ENCODE data around the gene ST6GALNAC5.

The ST6GALNAC5 gene

DNA sequence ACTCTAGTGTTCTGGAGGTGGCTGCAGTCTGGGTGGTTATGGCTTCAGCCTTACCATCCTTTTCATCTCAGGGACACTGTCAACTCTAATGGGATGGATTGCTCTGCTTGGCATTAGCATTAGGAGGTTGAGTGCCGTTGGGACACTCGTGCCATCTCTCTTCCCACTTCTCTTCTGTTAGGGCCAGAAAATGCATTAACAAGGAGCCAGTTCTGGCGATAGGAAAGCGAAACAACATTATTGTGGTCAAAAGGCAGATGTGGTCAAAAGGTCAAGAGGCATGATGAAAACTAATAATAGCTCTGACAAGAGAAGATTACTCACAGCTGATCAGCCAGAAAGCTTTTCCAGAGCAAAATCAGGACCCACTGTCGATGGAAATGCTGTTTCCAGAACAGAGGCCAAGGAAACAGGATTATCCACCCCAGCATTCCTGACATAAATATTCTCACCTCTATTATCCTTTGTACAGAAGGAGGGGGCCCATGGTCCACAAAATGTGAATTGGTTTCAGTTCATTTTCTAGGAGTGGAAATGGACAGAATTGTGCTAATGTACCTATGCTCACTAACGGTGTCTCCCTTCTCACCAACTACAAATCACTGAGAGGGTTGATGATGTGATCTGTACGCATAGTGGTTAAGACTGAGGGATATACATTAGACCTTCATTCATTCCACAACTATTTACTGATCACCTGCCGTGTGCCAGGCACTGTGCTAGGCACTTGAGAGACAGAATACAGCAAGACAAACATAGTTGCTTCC, 72.0 kb downstream of the ST6GALNAC5 start:
- H3K4me3 ChIP-seq (ENCODE audit: low read depth in 1 of 2, low read length in 2 of 2), result no peak overlapping the region
- H3K27me3 ChIP-seq (ENCODE audit: low read depth, low read length), result no peaks in the 10 kb centered on the region
- no peak overlapping the region for H3K27ac ChIP-seq (ENCODE audit: low read length)
- no peaks in the 10 kb centered on the region for H3K9me3 ChIP-seq (ENCODE audit: control insufficient read depth in 1 of 2, low read length in 2 of 2)
- peaks cover 0 to under 1% of the 10 kb centered on the region in 2 donors for H3K4me1 ChIP-seq (ENCODE audit: control insufficient read depth in 1 of 2, insufficient read depth in 2 of 2, low read length in 2 of 2)
- H3K36me3 ChIP-seq (ENCODE audit: control insufficient read depth in 1 of 2, insufficient read depth in 2 of 2, low read length in 2 of 2), result no peaks in the 10 kb centered on the region

DNA sequence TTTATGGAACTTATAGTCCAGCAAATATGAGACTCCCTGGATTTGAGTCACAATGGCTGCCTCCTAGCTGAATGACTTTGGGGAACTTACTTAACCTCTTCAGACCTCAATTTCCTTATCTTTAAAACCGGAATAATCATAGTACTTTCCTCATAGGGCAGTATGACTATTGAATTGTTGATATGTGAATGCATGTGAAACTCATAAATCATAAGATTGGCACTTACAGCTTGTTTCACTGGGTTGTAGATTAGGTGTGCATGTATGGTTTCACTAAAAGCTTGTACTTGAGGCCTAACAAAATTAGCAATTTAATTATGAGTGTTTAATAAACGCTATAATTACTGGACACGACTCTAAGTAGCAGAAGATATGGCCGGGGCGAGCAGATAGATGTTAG, 72.5 kb downstream of the ST6GALNAC5 start:
- no peak overlapping the region for H3K4me3 ChIP-seq (ENCODE audit: low read depth in 1 of 2, low read length in 2 of 2)
- no peaks in the 10 kb centered on the region for H3K36me3 ChIP-seq (ENCODE audit: control insufficient read depth in 1 of 2, insufficient read depth in 2 of 2, low read length in 2 of 2)
- no peaks in the 10 kb centered on the region for H3K9me3 ChIP-seq (ENCODE audit: control insufficient read depth in 1 of 2, low read length in 2 of 2)
- H3K27ac ChIP-seq (ENCODE audit: low read length), result no peak overlapping the region
- H3K27me3 ChIP-seq (ENCODE audit: low read depth, low read length), result no peaks in the 10 kb centered on the region
- H3K4me1 ChIP-seq (ENCODE audit: control insufficient read depth in 1 of 2, insufficient read depth in 2 of 2, low read length in 2 of 2), result no peaks in the 10 kb centered on the region

DNA sequence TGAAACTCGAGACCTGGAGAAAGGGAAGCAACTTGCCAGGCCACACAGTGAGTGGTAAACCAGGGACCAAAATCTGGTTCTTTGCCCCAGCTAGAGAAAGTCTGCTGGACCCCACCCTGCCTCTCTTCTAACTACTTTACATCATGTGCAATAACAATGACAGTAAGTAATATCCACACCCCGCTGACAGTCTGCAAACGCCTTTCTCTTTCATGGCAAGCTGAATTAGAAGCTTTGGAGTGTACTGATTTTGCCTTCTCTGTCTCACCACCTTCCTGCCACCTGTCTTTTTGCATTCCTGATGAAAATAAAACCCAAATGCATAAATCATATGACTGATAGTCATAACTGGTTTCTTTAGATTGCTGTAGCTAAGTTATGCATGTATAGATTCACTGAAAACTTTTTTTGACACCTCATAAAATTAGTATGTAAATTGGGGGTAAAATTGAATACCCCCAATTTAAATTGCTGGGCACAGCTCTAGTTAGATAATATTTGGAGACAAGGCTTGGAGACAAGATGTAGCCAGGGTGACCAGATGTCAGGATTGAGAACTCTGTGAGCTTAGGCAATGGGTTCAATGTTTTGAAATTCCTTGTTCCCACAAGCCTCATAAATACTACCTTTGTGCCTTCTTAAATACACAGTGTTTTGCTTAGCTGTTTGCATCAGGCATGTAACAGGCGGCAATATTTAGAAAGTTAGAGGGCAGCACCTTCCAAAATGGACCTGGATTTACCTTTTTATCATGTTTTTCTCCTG, 73.5 kb downstream of the ST6GALNAC5 start:
- H3K4me3 ChIP-seq (ENCODE audit: low read depth in 1 of 2, low read length in 2 of 2), result no peak overlapping the region
- no peaks in the 10 kb centered on the region for H3K36me3 ChIP-seq (ENCODE audit: control insufficient read depth in 1 of 2, insufficient read depth in 2 of 2, low read length in 2 of 2)
- H3K27ac ChIP-seq (ENCODE audit: low read length), result no peak overlapping the region
- H3K4me1 ChIP-seq (ENCODE audit: control insufficient read depth in 1 of 2, insufficient read depth in 2 of 2, low read length in 2 of 2), result no peaks in the 10 kb centered on the region
- H3K27me3 ChIP-seq (ENCODE audit: low read depth, low read length), result no peaks in the 10 kb centered on the region
- H3K9me3 ChIP-seq (ENCODE audit: control insufficient read depth in 1 of 2, low read length in 2 of 2), result no peaks in the 10 kb centered on the region

- H3K4me3 ChIP-seq (ENCODE audit: low read depth in 1 of 2, low read length in 2 of 2), result no peak overlapping the region
- H3K9me3 ChIP-seq (ENCODE audit: control insufficient read depth in 1 of 2, low read length in 2 of 2), result no peaks in the 10 kb centered on the region
- H3K27me3 ChIP-seq (ENCODE audit: low read depth, low read length), result no peaks in the 10 kb centered on the region
- H3K4me1 ChIP-seq (ENCODE audit: control insufficient read depth in 1 of 2, insufficient read depth in 2 of 2, low read length in 2 of 2), result no peaks in the 10 kb centered on the region
- no peaks in the 10 kb centered on the region for H3K36me3 ChIP-seq (ENCODE audit: control insufficient read depth in 1 of 2, insufficient read depth in 2 of 2, low read length in 2 of 2)
- H3K27ac ChIP-seq (ENCODE audit: low read length), result no peak overlapping the region
Measured at GRCh38 chr1:76942549-76942948, 75.3 kb downstream of the ST6GALNAC5 start.

- no peak overlapping the region for H3K4me3 ChIP-seq (ENCODE audit: low read depth in 1 of 2, low read length in 2 of 2)
- H3K4me1 ChIP-seq (ENCODE audit: control insufficient read depth in 1 of 2, insufficient read depth in 2 of 2, low read length in 2 of 2), result no peaks in the 10 kb centered on the region
- no peaks in the 10 kb centered on the region for H3K9me3 ChIP-seq (ENCODE audit: control insufficient read depth in 1 of 2, low read length in 2 of 2)
- no peak overlapping the region for H3K27ac ChIP-seq (ENCODE audit: low read length)
- no peaks in the 10 kb centered on the region for H3K27me3 ChIP-seq (ENCODE audit: low read depth, low read length)
- H3K36me3 ChIP-seq (ENCODE audit: control insufficient read depth in 1 of 2, insufficient read depth in 2 of 2, low read length in 2 of 2), result no peaks in the 10 kb centered on the region
Measured at GRCh38 chr1:76944942-76945341, 77.7 kb downstream of the ST6GALNAC5 start.

- Histone ChIP-seq H3K36me3 (ENCODE audit: control insufficient read depth in 1 of 2, insufficient read depth in 2 of 2, low read length in 2 of 2) (no peaks in the 10 kb centered on the region), H3K4me1 (ENCODE audit: control insufficient read depth in 1 of 2, insufficient read depth in 2 of 2, low read length in 2 of 2) (no peaks in the 10 kb centered on the region), H3K9me3 (ENCODE audit: control insufficient read depth in 1 of 2, low read length in 2 of 2) (no peaks in the 10 kb centered on the region), H3K4me3 (ENCODE audit: low read depth in 1 of 2, low read length in 2 of 2) (no peak overlapping the region), H3K27me3 (ENCODE audit: low read depth, low read length) (no peaks in the 10 kb centered on the region), H3K27ac (ENCODE audit: low read length) (no peak overlapping the region)
Measured at GRCh38 chr1:76948846-76949245, 81.6 kb downstream of the ST6GALNAC5 start.

- no peaks in the 10 kb centered on the region for H3K27me3 ChIP-seq (ENCODE audit: low read depth, low read length)
- H3K9me3 ChIP-seq (ENCODE audit: control insufficient read depth in 1 of 2, low read length in 2 of 2), result no peaks in the 10 kb centered on the region
- no peaks in the 10 kb centered on the region for H3K4me1 ChIP-seq (ENCODE audit: control insufficient read depth in 1 of 2, insufficient read depth in 2 of 2, low read length in 2 of 2)
- no peak overlapping the region for H3K4me3 ChIP-seq (ENCODE audit: low read depth in 1 of 2, low read length in 2 of 2)
- H3K36me3 ChIP-seq (ENCODE audit: control insufficient read depth in 1 of 2, insufficient read depth in 2 of 2, low read length in 2 of 2), result no peaks in the 10 kb centered on the region
- H3K27ac ChIP-seq (ENCODE audit: low read length), result no peak overlapping the region
Measured at GRCh38 chr1:76949503-76949902, 82.2 kb downstream of the ST6GALNAC5 start.

DNA sequence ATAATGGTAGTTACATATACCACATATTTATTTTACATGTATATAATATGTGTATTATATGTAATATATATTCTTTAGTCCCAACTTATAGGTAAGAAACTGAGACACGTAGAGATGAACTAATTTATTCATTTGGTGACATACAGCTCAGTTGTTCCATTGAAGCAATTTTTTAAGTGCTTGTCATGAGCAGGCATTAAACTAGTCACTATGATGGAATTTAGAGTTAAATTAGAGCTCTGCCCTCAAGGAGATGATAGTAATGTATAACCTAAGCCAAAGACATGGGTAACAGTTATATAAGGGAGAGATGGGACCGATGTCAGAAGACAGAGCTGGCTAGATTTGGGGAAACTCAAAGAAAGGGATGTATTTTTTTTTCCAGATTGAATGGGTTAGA, 83.0 kb downstream of the ST6GALNAC5 start:
- H3K27ac ChIP-seq (ENCODE audit: low read length), result no peak overlapping the region
- no peaks in the 10 kb centered on the region for H3K4me1 ChIP-seq (ENCODE audit: control insufficient read depth in 1 of 2, insufficient read depth in 2 of 2, low read length in 2 of 2)
- no peaks in the 10 kb centered on the region for H3K9me3 ChIP-seq (ENCODE audit: control insufficient read depth in 1 of 2, low read length in 2 of 2)
- H3K4me3 ChIP-seq (ENCODE audit: low read depth in 1 of 2, low read length in 2 of 2), result no peak overlapping the region
- H3K27me3 ChIP-seq (ENCODE audit: low read depth, low read length), result no peaks in the 10 kb centered on the region
- H3K36me3 ChIP-seq (ENCODE audit: control insufficient read depth in 1 of 2, insufficient read depth in 2 of 2, low read length in 2 of 2), result no peaks in the 10 kb centered on the region

DNA sequence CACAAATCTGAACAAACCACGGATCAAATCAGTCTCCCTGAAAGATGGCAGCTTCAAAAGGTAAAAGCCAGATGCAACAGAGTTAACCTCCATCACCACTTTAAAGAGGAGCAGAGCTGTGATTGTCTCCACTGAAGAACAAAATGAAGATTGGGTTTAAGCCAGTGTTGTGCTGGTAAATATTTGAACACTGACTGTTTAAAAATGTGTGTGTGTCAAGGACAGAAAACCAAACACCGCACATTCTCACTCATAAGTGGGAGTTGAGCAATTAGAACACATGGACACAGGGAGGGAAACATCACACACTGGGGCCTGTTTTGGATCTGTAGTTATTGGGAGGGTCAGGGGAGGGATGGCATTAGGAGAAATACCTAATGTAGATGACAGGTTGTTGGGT, 83.9 kb downstream of the ST6GALNAC5 start:
- H3K36me3 ChIP-seq (ENCODE audit: control insufficient read depth in 1 of 2, insufficient read depth in 2 of 2, low read length in 2 of 2), result no peaks in the 10 kb centered on the region
- no peak overlapping the region for H3K27ac ChIP-seq (ENCODE audit: low read length)
- no peaks in the 10 kb centered on the region for H3K4me1 ChIP-seq (ENCODE audit: control insufficient read depth in 1 of 2, insufficient read depth in 2 of 2, low read length in 2 of 2)
- no peak overlapping the region for H3K4me3 ChIP-seq (ENCODE audit: low read depth in 1 of 2, low read length in 2 of 2)
- no peaks in the 10 kb centered on the region for H3K9me3 ChIP-seq (ENCODE audit: control insufficient read depth in 1 of 2, low read length in 2 of 2)
- no peaks in the 10 kb centered on the region for H3K27me3 ChIP-seq (ENCODE audit: low read depth, low read length)

- H3K27me3 ChIP-seq (ENCODE audit: low read depth, low read length), result no peaks in the 10 kb centered on the region
- no peak overlapping the region for H3K27ac ChIP-seq (ENCODE audit: low read length)
- no peaks in the 10 kb centered on the region for H3K4me1 ChIP-seq (ENCODE audit: control insufficient read depth in 1 of 2, insufficient read depth in 2 of 2, low read length in 2 of 2)
- H3K36me3 ChIP-seq (ENCODE audit: control insufficient read depth in 1 of 2, insufficient read depth in 2 of 2, low read length in 2 of 2), result no peaks in the 10 kb centered on the region
- no peaks in the 10 kb centered on the region for H3K9me3 ChIP-seq (ENCODE audit: control insufficient read depth in 1 of 2, low read length in 2 of 2)
- H3K4me3 ChIP-seq (ENCODE audit: low read depth in 1 of 2, low read length in 2 of 2), result no peak overlapping the region
Measured at GRCh38 chr1:76955652-76956051, 88.4 kb downstream of the ST6GALNAC5 start.

DNA sequence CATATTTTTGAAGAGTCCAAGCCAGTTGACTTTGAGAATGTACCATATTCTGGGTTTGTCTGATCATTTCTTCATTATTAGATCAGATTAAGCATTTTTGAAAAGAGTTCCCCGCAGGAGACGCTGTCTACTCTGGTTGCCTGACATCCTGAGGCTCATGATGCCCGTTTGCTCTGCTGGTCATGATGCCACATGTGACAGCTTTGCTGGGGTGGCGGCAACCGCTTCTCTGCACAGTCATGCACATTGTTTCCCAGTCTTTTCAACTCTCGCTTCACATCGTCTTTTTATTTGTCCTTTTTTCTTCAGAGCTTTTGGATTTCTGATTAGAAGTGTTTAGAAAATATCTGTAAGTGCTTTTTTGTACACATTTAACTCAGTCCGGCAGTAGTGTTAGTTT, 90.7 kb downstream of the ST6GALNAC5 start:
- Histone ChIP-seq H3K27me3 (ENCODE audit: low read depth, low read length) (no peaks in the 10 kb centered on the region), H3K9me3 (ENCODE audit: control insufficient read depth in 1 of 2, low read length in 2 of 2) (no peaks in the 10 kb centered on the region), H3K4me3 (ENCODE audit: low read depth in 1 of 2, low read length in 2 of 2) (no peak overlapping the region), H3K4me1 (ENCODE audit: control insufficient read depth in 1 of 2, insufficient read depth in 2 of 2, low read length in 2 of 2) (no peaks in the 10 kb centered on the region), H3K36me3 (ENCODE audit: control insufficient read depth in 1 of 2, insufficient read depth in 2 of 2, low read length in 2 of 2) (no peaks in the 10 kb centered on the region), H3K27ac (ENCODE audit: low read length) (no peak overlapping the region)

Measured in muscle layer of duodenum (tissue), 2 donors.